K562 (cell line): ENCODE results near the gene FAM187B. TPM values are rescaled to one million over a fixed set of nuclear protein-coding genes. Genes with fewer than 3 reads are reported as not detected.

Experiments used
- CBFA2T2 ChIP-seq: fragments of 450-650 bp; conservative IDR thresholded peaks from 2 replicates; pipeline ENCODE4 v1.6.1; 2017; ENCODE audit warnings: mild to moderate bottlenecking
- CBX1 ChIP-seq: sonication (generic); IDR thresholded peaks from 2 replicates; pipeline ENCODE4 v1.6.1; 2016; ENCODE audit warnings: antibody characterized with exemption, low read depth, mild to moderate bottlenecking
- CCAR2 ChIP-seq: fragments of 200-400 bp; formaldehyde crosslinking; IDR thresholded peaks from 2 replicates; pipeline ENCODE4 v1.6.1; 2017; ENCODE audit warnings: mild to moderate bottlenecking, low read depth, low read length
- CHAMP1 ChIP-seq: fragments of 450-650 bp; IDR thresholded peaks from 2 replicates; pipeline ENCODE4 v1.6.1; 2016; ENCODE audit warnings: mild to moderate bottlenecking
- COPS2 ChIP-seq: fragments of 450-650 bp; conservative IDR thresholded peaks from 2 replicates; pipeline ENCODE4 v1.6.1; 2016; ENCODE audit warnings: mild to moderate bottlenecking, moderate library complexity
- DLX4 ChIP-seq: fragments of 250-450 bp; sonication (Bioruptor Pico); IDR thresholded peaks from 2 replicates; pipeline ENCODE4 v1.6.1; 2021; ENCODE audit warnings: mild to moderate bottlenecking
- DNMT1 ChIP-seq: fragments of 450-650 bp; IDR thresholded peaks from 2 replicates; pipeline ENCODE4 v1.6.1; 2016; ENCODE audit warnings: antibody characterized with exemption, mild to moderate bottlenecking
- FOXJ2 ChIP-seq: fragments of 200-800 bp; sonication (Bioruptor generic); IDR thresholded peaks from 2 replicates; pipeline ENCODE4 v1.6.1; 2016; ENCODE audit warnings: missing genetic modification characterization, missing compliant biosample characterization
- ILF3 ChIP-seq: fragments of 450-650 bp; IDR thresholded peaks from 2 replicates; pipeline ENCODE4 v1.6.1; 2018; ENCODE audit warnings: antibody characterized with exemption, mild to moderate bottlenecking, moderate library complexity, borderline replicate concordance
- NR1H2 ChIP-seq: sonication (generic); formaldehyde crosslinking; IDR thresholded peaks from 2 replicates; pipeline ENCODE4 v1.4.0; 2020; ENCODE audit warnings: mild to moderate bottlenecking, missing genetic modification reagents
- PHTF2 ChIP-seq: fragments of 250-450 bp; sonication (Bioruptor Pico); IDR thresholded peaks from 2 replicates; pipeline ENCODE4 v1.5.0; 2021; ENCODE audit warnings: mild to moderate bottlenecking
- RREB1 ChIP-seq: fragments of 250-450 bp; sonication (Bioruptor Pico); IDR thresholded peaks from 2 replicates; pipeline ENCODE4 v1.4.0; 2020
- SMARCC2 ChIP-seq: fragments of 450-650 bp; IDR thresholded peaks from 2 replicates; pipeline ENCODE4 v1.6.1; 2017; ENCODE audit warnings: antibody characterized with exemption, moderate library complexity, mild to moderate bottlenecking, low read depth
- SREBF2 ChIP-seq: sonication (generic); formaldehyde crosslinking; IDR thresholded peaks from 2 replicates; pipeline ENCODE4 v1.4.0; 2020; ENCODE audit warnings: mild to moderate bottlenecking, missing genetic modification reagents
- TRIM28 ChIP-seq: fragments of 450-650 bp; IDR thresholded peaks from 2 replicates; pipeline ENCODE4 v1.6.1; 2017
- ZHX1 ChIP-seq: fragments of 150-350 bp; conservative IDR thresholded peaks from 2 replicates; pipeline ENCODE4 v1.6.1; 2014; ENCODE audit warnings: low read length
- ZNF184 ChIP-seq: sonication (generic); formaldehyde crosslinking; IDR thresholded peaks from 2 replicates; pipeline ENCODE4 v1.5.0; 2020; ENCODE audit warnings: missing genetic modification reagents
- ZNF583 ChIP-seq: fragments of 250-450 bp; sonication (Bioruptor Pico); IDR thresholded peaks from 2 replicates; pipeline ENCODE4 v1.4.0; 2020
- polyA plus RNA-seq, 8 experiments: library from polyadenylated mRNA; depleted of rRNA in 4 of 8; stranded (reverse) in 5 of 8; unstranded in 3 of 8; fragments of >200 nt; fragmentation: Nextera tagmentation in 2 of 8; fragmentation: Illumina TruSeq in 1 of 8; extraction: Ambion mirVana in 2 of 8; extraction: Trizol in 1 of 8; gene quantifications; 2 replicates each; pipeline versions ENCODE4 v1.2.1 to v1.2.3, GENCODE V29; 2011 to 2014; ENCODE audit warnings: inconsistent platforms in 1 of 8, missing spikeins in 1 of 8
- total RNA-seq, 7 experiments: library from RNA; depleted of rRNA in 6 of 7; stranded (reverse); fragments of >200 nt in 6 of 7; fragmentation: Illumina TruSeq in 2 of 7; extraction: Trizol in 2 of 7; gene quantifications; 2 replicates each; pipeline versions ENCODE4 v1.2.1 to v1.2.3, GENCODE V29; 2011 to 2021; ENCODE audit warnings: low replicate concordance in 1 of 7

Gene FAM187B
- total and polyA plus RNA-seq, 9 of the 15 experiments (the other 6 are each of a cell fraction or from before 2014, with no cell fraction given) = 0.04 to 0.09 TPM; not detected in 7

- TF ChIP-seq RREB1 (no peak), TRIM28 (peak; percentile 88; the same call in 1 of the 2 replicates), PHTF2 (CRISPR knock-in tag) (no peak), CHAMP1 (peak; percentile 87), ZNF583 (CRISPR knock-in tag) (peak; percentile 49; the same call in 1 of the 2 replicates), CBX1 (peak; percentile 90; the same call in 1 of the 2 replicates), DLX4 (CRISPR knock-in tag) (no peak), CCAR2 (no peak), COPS2 (no peak), SREBF2 (CRISPR knock-in tag) (no peak), ZHX1 (no peak), FOXJ2 (no peak), SMARCC2 (no peak), DNMT1 (no peak), CBFA2T2 (peak; percentile 38), NR1H2 (CRISPR knock-in tag) (no peak), ZNF184 (CRISPR knock-in tag) (no peak), ILF3 (no peak)
Observed at GRCh38 chr19:35247526-35248309, 19.2 kb upstream of the FAM187B start (continued).
